ENCODE results near the gene PEX11B. TPM values are rescaled to one million over a fixed set of nuclear protein-coding genes. Genes with fewer than 3 reads are reported as not detected.

The PEX11B gene
- total and polyA plus RNA-seq, 2 donors (not counting 3 experiments of a cell fraction or from before 2014, with no cell fraction given), result 30.5 to 42.5 TPM

- peak overlapping the region; percentile 81 for H2AFZ ChIP-seq (ENCODE audit: low read depth, low read length)
- H3K79me2 ChIP-seq (ENCODE audit: control insufficient read depth, insufficient read depth, low read length), result no peaks in the 10 kb centered on the region
- H3K4me3 ChIP-seq (replicated peaks in 1 of 3; ENCODE audit: insufficient read depth in 1 of 3, low read depth in 1 of 3, low read length in 3 of 3), result peak overlapping the region; percentile 38 to 77 (median 60)
- no peaks in the 10 kb centered on the region for H3K9me3 ChIP-seq (replicated peaks; ENCODE audit: control insufficient read depth, insufficient read depth, low read length)
- ChIA-PET CTCF (interaction anchor here (0.9 to 2.5 kb wide), 14 partner anchors 7 to 120 kb away, joined by 3 to 23 read pairs (median 7); partner anchors contain the start of genes LIX1L, NUDT17, PEX11B and PIAS3), POLR2A (interaction anchor here (0.6 to 1.8 kb wide), 6 partner anchors 11 to 106 kb away, joined by 3 to 10 read pairs (median 4); partner anchors contain the start of gene PIAS3)
- peak overlapping the region; percentile 82 for H3K4me2 ChIP-seq (ENCODE audit: insufficient read depth, low read length)
- no peak overlapping the region for H3K27ac ChIP-seq (ENCODE audit: insufficient read depth, low read depth, low read length)
- H4K20me1 ChIP-seq (replicated peaks; ENCODE audit: control insufficient read depth, extremely low read depth, insufficient read depth, low read length), result no peaks in the 10 kb centered on the region
- no peaks in the 10 kb centered on the region for H3K9me1 ChIP-seq (replicated peaks; ENCODE audit: control insufficient read depth, extremely low read depth, insufficient read depth, low read length)
- H3K4me1 ChIP-seq (ENCODE audit: control insufficient read depth, extremely low read depth, insufficient read depth, low read length), result peaks cover 34% of the 10 kb centered on the region
- no TSS peak for BruUV-seq (replicated peaks)
- intact Hi-C loops (cut with micrococcal nuclease), result no loop called here
- DNase-seq (ENCODE audit: low read depth, low spot score) (no peak), FAIRE-seq (peak; percentile 50)
- no peaks in the 10 kb centered on the region for H3K27me3 ChIP-seq (ENCODE audit: control insufficient read depth in 2 of 2, insufficient read depth in 2 of 2, low read length in 2 of 2)
- H3K9ac ChIP-seq (replicated peaks; ENCODE audit: extremely low read depth, insufficient read depth, low read length), result peak overlapping the region; percentile 49
- TF ChIP-seq EZH2 (IDR thresholded peaks at IDR 0.05; ENCODE audit: borderline replicate concordance, low read depth, low read length, severe bottlenecking) (no peak), MYC (IDR thresholded peaks at IDR 0.05; ENCODE audit: low read depth, low read length) (no peak)
- no peaks in the 10 kb centered on the region for H3K36me3 ChIP-seq (ENCODE audit: control insufficient read depth in 2 of 2, extremely low read depth in 1 of 2, insufficient read depth in 2 of 2, low read length in 2 of 2)
- dilution Hi-C loops (cut with MboI; ENCODE audit: extremely low pct_ligation_motif_present, low sequenced_read_pairs), result no loop called here
Observed at GRCh38 chr1:145965119-145965744, 46.7 kb upstream of the PEX11B start.

GRCh38 chr1:145964328-145965118 lies 46.0 kb upstream of the PEX11B start, which contains the start of the genes ANKRD34A and POLR3GL:
ANKRD34A (minus strand) TSS chr1:145964575; CDS start chr1:145961759, 2,816 bp downstream.
POLR3GL (plus strand) TSS chr1:145964690; CDS start chr1:145974866, 10,176 bp downstream.
- peak within 1 kb of the TSS; percentile 49 for H3K9ac ChIP-seq (replicated peaks; ENCODE audit: extremely low read depth, insufficient read depth, low read length)
- H4K20me1 ChIP-seq (replicated peaks; ENCODE audit: control insufficient read depth, extremely low read depth, insufficient read depth, low read length), result no peaks in the 10 kb centered on the region
- peak within 1 kb of the TSS; percentile 43 for H3K27ac ChIP-seq (ENCODE audit: insufficient read depth, low read depth, low read length)
- H3K36me3 ChIP-seq (ENCODE audit: control insufficient read depth in 2 of 2, extremely low read depth in 1 of 2, insufficient read depth in 2 of 2, low read length in 2 of 2), result no peaks in the 10 kb centered on the region
- FAIRE-seq (peak; percentile 99), DNase-seq (ENCODE audit: low read depth, low spot score) (peak; percentile 96)
- dilution Hi-C loops (cut with MboI; ENCODE audit: extremely low pct_ligation_motif_present, low sequenced_read_pairs), result no loop called here
- ChIA-PET POLR2A (interaction anchor here (0.6 to 1.8 kb wide), 10 partner anchors 9 to 106 kb away, joined by 3 to 10 read pairs (median 4); partner anchors contain the start of genes PIAS3 and RBM8A), CTCF (interaction anchor here (0.8 to 2.5 kb wide), 14 partner anchors 13 to 119 kb away, joined by 3 to 23 read pairs (median 7); partner anchors contain the start of genes NUDT17, PEX11B, PIAS3 and RBM8A)
- H2AFZ ChIP-seq (ENCODE audit: low read depth, low read length), result peak within 1 kb of the TSS; percentile 81
- no peaks in the 10 kb centered on the region for H3K9me1 ChIP-seq (replicated peaks; ENCODE audit: control insufficient read depth, extremely low read depth, insufficient read depth, low read length)
- TF ChIP-seq POLR2A (IDR thresholded peaks at IDR 0.05; ENCODE audit: low read depth, low read length) (peak; percentile 82), JUN (IDR thresholded peaks at IDR 0.05; ENCODE audit: borderline replicate concordance, insufficient read depth, insufficient read length, low read depth) (no peak), POLR2AphosphoS5 (IDR thresholded peaks at IDR 0.05; ENCODE audit: insufficient read depth, low read depth, low read length) (peak; percentile 61)
- H3K27me3 ChIP-seq (ENCODE audit: control insufficient read depth in 2 of 2, insufficient read depth in 2 of 2, low read length in 2 of 2), result no peaks in the 10 kb centered on the region
- TSS peak; percentile 84 for BruUV-seq (replicated peaks)
- peak within 1 kb of the TSS; percentile 82 for H3K4me2 ChIP-seq (ENCODE audit: insufficient read depth, low read length)
- no peaks in the 10 kb centered on the region for H3K9me3 ChIP-seq (replicated peaks; ENCODE audit: control insufficient read depth, insufficient read depth, low read length)
- intact Hi-C loops (cut with micrococcal nuclease), result loop anchor here (1.0 kb wide), 2 partner anchors 32 to 37 kb away; partner anchors contain the start of genes RBM8A and TXNIP
- H3K79me2 ChIP-seq (ENCODE audit: control insufficient read depth, insufficient read depth, low read length), result no peaks in the 10 kb centered on the region
- H3K4me1 ChIP-seq (ENCODE audit: control insufficient read depth, extremely low read depth, insufficient read depth, low read length), result peaks cover 34% of the 10 kb centered on the region
- H3K4me3 ChIP-seq (replicated peaks in 1 of 3; ENCODE audit: insufficient read depth in 1 of 3, low read depth in 1 of 3, low read length in 3 of 3), result peak within 1 kb of the TSS; percentile 38 to 77 (median 60)

All from endothelial cell of umbilical vein (primary cell).